GM21367 (cell line): Measurements from ENCODE around the gene C11orf58.

ENCODE experiments used
- ATAC-seq: cut with Tn5 transposase; IDR thresholded peaks from one replicate; pipeline ENCODE4 v1.9.1; 2021; ENCODE audit not compliant: unreplicated experiment

The C11orf58 gene

DNA sequence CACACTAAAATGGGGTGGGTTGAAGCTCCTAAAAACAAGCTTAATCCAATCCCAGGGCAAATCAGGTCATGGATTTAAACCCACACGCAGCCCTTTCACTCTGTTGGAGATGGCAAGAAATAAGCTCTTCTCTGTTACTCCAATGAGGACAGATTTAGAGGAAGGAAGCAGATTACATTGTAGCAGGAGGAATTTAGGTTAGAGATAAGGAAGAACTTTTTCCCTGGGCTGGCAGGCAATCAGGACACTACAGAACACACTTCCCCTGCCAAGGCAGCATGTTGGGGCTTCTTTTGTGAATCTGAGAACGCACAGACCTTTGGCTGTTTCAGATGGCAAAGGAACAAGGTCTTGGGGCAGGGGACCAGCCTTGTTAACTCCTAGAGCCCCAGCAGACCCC lies 46.2 kb downstream of the C11orf58 start:
- no peak for ATAC-seq

DNA sequence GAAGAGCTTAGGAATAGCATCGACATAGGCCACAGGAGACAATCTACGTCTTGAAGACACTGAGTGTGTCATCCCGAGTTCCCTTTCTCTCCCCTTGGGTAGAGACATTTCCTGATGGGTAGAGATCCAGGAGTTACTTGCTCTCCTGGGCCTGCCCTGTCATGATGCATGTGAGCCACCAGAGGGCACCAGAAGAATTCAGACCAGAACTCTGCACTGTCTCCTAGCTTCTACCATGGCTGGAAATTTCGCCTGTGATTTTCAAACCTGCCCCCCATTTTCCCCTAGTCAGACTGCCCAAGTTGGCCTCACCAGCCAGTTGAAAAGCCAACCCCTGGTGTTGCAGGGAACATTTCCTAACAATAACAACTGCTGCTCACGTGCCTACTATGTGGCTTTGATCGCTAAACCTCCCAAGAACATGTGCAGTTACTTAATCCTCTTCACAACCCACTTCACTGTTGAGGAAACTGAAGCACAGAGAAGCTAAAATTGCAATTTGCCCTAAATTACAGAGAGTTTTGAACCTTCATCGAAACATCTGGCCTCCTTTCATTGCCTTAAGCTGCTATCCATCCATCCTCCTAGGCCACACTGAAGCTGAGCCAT lies 47.2 kb downstream of the C11orf58 start:
- ATAC-seq = peak; percentile 82

GRCh38 chr11:16786131-16786530 lies 47.7 kb downstream of the C11orf58 start:
- ATAC-seq = no peak

DNA sequence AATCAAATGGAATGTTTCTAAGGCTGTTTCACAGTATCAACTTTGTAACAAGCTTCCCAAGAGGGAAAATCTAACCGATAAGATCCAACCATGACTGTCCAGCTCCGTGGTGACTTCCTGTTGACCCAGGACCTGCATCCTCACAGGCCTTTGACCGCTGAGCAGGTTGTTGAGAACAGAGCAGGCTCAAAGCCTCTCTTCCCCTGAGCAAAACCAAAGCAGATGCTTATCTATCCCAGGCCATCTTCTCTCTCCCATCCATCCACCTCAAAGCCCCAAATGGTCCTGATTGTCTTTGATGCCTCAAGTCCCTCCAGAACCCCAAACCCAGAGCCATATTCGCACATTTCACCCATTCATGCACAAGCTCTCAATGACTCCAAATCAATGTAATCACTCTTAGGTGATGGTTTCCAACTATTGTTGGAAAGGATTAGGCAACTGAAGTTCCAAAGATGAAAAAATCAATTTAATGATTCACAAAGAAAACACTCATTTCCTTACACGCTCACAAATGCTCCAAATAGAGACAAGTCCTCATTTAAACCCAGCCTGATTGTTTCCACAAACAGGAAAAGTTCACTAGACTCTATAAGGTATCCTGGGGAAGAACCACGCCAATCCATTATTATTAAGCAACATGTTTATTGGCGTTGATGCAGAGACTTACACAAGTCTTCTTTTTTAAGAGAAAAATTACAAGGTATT lies 48.7 kb downstream of the C11orf58 start:
- ATAC-seq = no peak

- peak; percentile 53 for ATAC-seq
Measured at GRCh38 chr11:16788141-16789062, 50.0 kb downstream of the C11orf58 start.

DNA sequence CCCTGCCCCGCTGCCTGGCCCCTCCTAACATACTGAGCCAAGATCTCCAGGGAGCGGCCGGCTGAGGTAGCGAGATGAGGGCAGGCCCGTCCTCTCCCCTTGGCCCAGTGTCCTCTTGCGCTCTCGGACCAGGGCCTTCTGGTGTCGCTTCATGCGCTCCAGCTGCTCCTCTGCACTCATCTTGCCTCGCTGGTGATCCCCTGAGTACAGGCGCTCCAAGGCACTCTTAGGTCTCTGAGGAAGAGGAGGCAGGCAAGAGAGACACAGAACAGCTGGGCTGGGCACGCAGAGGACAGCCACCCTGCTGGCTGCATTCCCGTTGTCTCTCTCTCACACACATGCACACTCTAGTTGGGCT lies 50.6 kb downstream of the C11orf58 start:
- ATAC-seq = no peak

DNA sequence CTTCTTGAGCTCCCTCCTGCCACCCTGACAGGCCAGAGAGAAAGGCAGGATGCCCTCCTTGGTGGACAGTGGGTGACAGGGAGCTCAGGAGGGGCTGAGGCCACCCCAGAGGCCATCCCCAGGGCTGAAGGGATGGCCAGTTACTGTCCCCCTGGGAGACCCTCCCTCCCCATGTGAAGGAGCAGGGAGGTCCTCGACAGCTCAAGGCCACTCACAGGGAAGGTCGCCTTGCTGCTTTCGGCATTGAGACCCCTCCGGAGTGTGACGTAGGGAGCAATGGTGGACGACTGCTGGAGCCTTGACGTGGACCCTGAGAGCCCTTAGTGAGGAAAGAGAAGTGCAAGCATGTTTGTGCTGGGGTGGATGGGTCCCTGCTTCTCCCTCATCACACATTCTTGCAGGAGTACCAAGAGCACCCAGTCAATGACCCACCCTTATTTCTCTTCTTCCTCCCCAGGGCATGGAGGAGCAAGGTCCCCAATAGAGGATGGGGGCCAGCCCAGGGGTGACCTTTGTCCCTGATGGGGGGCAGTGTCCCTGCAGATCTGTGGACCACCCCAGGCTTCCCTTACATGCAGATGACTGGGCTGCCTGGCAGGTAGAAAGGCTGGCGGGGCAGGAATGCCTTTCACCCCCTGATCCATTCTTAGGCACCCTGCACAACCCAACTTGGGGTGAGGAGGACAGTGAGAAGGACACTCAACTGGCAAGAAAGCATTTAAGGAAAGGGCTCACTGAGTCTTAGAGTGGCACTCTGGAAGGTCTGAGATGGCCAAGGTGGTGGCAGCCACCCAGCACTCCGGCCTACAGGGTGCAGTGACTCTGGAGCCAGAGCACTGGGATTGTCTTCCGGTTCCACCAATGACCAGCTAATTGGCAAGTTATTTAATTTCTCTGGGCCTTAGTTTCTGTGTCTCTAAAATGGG lies 51.4 kb downstream of the C11orf58 start:
- no peak for ATAC-seq

- ATAC-seq = no peak
Measured at GRCh38 chr11:16790486-16791190, 52.2 kb downstream of the C11orf58 start.

DNA sequence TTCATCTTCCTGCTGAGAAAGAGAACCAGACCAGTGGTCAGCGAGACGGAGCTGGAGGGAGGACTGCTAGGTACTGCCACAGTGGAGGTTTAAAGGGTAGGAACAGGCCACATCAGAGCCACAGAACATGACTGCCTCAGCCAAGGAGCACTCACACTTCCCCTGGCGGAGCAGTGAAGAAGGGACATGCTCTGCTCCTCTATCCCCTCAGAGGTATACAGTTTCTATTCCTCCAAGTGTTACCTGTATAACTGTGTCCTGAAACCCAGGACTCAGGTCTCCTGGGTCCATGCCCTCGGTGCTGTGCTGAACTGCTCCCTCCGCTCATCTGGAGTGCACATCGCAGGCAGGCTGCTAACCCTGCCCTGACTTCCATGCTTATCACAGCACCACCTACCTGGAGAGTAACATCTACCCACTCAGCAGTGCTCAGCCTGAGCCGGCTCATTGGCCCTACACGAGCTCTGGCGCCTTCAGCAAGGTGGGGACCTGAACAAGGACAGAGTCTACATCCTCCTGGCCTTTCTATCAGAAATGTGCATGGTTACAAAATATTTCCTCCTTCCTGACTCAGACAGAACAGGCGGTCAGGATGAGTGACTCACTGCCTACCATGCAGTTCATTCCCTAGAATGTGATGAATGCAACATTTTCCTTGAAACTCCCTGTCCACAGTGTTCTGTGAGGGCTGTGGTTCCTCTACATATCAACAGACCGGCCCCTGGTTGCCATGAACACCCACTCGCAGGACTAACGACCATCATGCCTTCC lies 52.9 kb downstream of the C11orf58 start:
- no peak for ATAC-seq

GRCh38 chr11:16792426-16792825 lies 54.0 kb downstream of the C11orf58 start:
- ATAC-seq = no peak

DNA sequence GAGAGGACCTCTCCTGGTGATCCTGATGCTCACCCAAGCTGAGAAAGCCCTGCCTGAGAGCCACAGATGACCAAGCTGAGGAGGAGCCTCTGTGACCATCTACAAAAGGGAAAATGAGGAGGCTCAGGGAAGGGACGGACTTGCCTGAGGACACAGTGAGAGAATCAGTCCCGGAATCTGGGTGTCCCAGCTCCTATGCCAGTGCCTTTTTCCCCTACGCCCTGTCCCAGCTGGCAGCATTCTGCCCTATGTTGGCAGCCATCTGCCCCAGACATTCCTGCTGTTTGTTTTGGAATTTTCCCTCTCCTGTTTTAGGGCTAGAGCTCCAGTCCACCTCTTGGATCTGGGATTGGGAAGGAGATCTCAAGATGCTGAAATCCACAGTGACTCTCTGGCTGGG lies 54.6 kb downstream of the C11orf58 start:
- ATAC-seq = no peak

DNA sequence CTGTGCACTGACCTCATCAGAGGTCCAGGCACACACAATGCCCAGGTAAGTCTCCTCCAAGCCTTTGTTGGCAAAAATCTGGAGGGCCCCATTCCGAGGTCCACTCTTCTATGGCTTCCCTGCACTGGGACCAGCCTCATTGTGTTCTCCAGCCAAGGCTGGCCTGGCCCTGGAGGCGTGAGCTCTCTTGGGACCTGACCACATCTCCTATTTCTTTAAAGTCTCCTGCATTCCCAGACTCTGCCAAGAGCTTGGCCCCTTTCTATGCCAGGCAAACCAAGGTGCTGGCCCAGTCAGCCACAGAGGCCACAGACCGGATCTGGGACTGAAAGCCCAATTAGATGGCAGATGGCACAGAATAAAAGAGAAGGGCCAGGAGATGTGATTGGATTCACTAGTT lies 55.1 kb downstream of the C11orf58 start:
- no peak for ATAC-seq

- no peak for ATAC-seq
Measured at GRCh38 chr11:16794047-16794818, 55.8 kb downstream of the C11orf58 start.

- ATAC-seq = no peak
Measured at GRCh38 chr11:16795146-16795545, 56.7 kb downstream of the C11orf58 start.

DNA sequence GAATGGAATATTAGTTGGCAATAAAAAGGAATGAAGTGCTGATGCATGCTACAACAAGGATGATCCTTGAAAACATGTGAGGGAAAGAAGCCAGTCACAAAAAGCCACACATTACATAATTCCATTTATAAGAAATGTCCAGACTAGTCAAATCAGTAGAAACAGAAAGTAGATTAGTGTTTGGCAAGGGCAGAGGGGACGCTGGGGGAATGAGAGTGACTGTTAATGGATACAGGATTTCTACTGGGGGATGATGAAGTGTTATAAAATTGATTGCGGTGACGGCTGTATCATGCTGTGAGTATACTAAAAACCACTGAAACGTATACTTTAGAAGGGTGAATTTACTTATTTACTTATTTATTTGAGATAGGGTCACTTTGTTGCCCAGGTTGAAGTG lies 57.9 kb downstream of the C11orf58 start:
- no peak for ATAC-seq

- no peak for ATAC-seq
Measured at GRCh38 chr11:16797776-16798175, 59.3 kb downstream of the C11orf58 start.

GRCh38 chr11:16799221-16799620 lies 60.8 kb downstream of the C11orf58 start:
- ATAC-seq = no peak

- no peak for ATAC-seq
Measured at GRCh38 chr11:16799890-16800289, 61.4 kb downstream of the C11orf58 start.

GRCh38 chr11:16800382-16800781 lies 61.9 kb downstream of the C11orf58 start:
- ATAC-seq = no peak
